ENCODE measurements around the gene CDC25A.

Gene CDC25A

DNA sequence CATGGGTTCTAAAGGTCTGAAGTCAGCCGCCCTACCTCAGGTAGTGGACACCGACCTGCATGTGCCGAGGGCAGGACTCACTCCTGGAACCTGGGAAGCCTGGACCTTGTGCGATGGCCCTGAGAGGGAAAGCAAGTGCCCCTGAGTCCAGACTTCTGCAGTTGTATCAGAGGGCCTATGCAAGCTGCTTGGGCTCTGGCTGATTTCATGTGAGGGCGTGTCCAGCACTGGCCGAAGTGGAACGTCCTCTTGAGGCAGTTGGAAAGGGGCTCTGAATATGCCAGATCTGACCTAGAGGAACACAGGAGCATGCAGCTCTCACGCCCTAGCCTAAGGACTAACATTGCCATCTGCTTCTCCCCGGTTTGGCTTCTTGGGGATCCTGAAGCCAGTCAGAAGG is 32.5 kb upstream of the CDC25A start:
- Histone ChIP-seq H2BK12ac (ENCODE audit: low read length in 2 of 2) (no peak overlapping the region), H3K27ac (ENCODE audit: low read length, poor library complexity, severe bottlenecking) (no peak overlapping the region), H2BK5ac (ENCODE audit: low read depth, low read length, poor library complexity, severe bottlenecking) (no peak overlapping the region), H3K9ac (ENCODE audit: low read length) (no peak overlapping the region), H3K18ac (ENCODE audit: low read depth in 1 of 2, low read length in 2 of 2) (no peak overlapping the region), H3K9me3 (ENCODE audit: control insufficient read depth, low read length) (no peaks in the 10 kb centered on the region), H3K79me1 (replicated peaks; ENCODE audit: low read length, poor library complexity, severe bottlenecking) (no peaks in the 10 kb centered on the region), H3K36me3 (ENCODE audit: control insufficient read depth in 1 of 2, insufficient read depth in 2 of 2, low read depth in 1 of 2, low read length in 2 of 2) (no peaks in the 10 kb centered on the region), H2AFZ (ENCODE audit: low read depth, low read length) (no peak overlapping the region), H4K91ac (ENCODE audit: low read length) (no peak overlapping the region), H2AK5ac (ENCODE audit: low read length, severe bottlenecking) (no peak overlapping the region), H3K4me2 (ENCODE audit: low read length, poor library complexity, severe bottlenecking) (no peak overlapping the region), H2BK15ac (ENCODE audit: low read depth, poor library complexity, severe bottlenecking) (no peak overlapping the region), H4K8ac (ENCODE audit: low read length) (no peak overlapping the region), H3K4me3 (ENCODE audit: insufficient read depth in 1 of 2, low read depth in 1 of 2, low read length in 2 of 2) (peak overlapping the region in 1 of 2 experiments; percentile 27), H3K4ac (ENCODE audit: low read depth in 1 of 2, low read length in 2 of 2) (no peak overlapping the region), H3K23ac (ENCODE audit: low read length in 2 of 2) (no peak overlapping the region), H2BK120ac (ENCODE audit: low read depth, low read length) (no peak overlapping the region), H3K4me1 (ENCODE audit: control insufficient read depth, insufficient read depth, low read depth, low read length) (peaks cover 1% of the 10 kb centered on the region), H3K27me3 (ENCODE audit: control insufficient read depth in 1 of 2, insufficient read depth in 1 of 2, low read length in 2 of 2) (peaks cover 23 to 26% of the 10 kb centered on the region in 2 experiments), H3K14ac (ENCODE audit: low read length in 2 of 2) (no peak overlapping the region)
- WGBS = 91% methylated on average over 9 of the region's 9 CpGs
- DNase-seq = no peak

- no peak overlapping the region for H3K4me3 ChIP-seq (ENCODE audit: insufficient read depth in 1 of 2, low read depth in 1 of 2, low read length in 2 of 2)
- no peak for DNase-seq
- no peak overlapping the region for H3K4me2 ChIP-seq (ENCODE audit: low read length, poor library complexity, severe bottlenecking)
- no peak overlapping the region for H4K91ac ChIP-seq (ENCODE audit: low read length)
- no peak overlapping the region for H3K14ac ChIP-seq (ENCODE audit: low read length in 2 of 2)
- no peak overlapping the region for H2BK15ac ChIP-seq (ENCODE audit: low read depth, poor library complexity, severe bottlenecking)
- no peak overlapping the region for H2BK120ac ChIP-seq (ENCODE audit: low read depth, low read length)
- no peak overlapping the region for H2AK5ac ChIP-seq (ENCODE audit: low read length, severe bottlenecking)
- no peak overlapping the region for H4K8ac ChIP-seq (ENCODE audit: low read length)
- no peak overlapping the region for H3K23ac ChIP-seq (ENCODE audit: low read length in 2 of 2)
- no peak overlapping the region for H2BK5ac ChIP-seq (ENCODE audit: low read depth, low read length, poor library complexity, severe bottlenecking)
- no peaks in the 10 kb centered on the region for H3K79me1 ChIP-seq (replicated peaks; ENCODE audit: low read length, poor library complexity, severe bottlenecking)
- no peak overlapping the region for H3K18ac ChIP-seq (ENCODE audit: low read depth in 1 of 2, low read length in 2 of 2)
- H3K9ac ChIP-seq (ENCODE audit: low read length) = no peak overlapping the region
- H3K9me3 ChIP-seq (ENCODE audit: control insufficient read depth, low read length) = no peaks in the 10 kb centered on the region
- 85% methylated on average over 3 of the region's 3 CpGs for WGBS
- H3K4me1 ChIP-seq (ENCODE audit: control insufficient read depth, insufficient read depth, low read depth, low read length) = peaks cover 9% of the 10 kb centered on the region
- peaks cover 14 to 26% of the 10 kb centered on the region in 2 experiments for H3K27me3 ChIP-seq (ENCODE audit: control insufficient read depth in 1 of 2, insufficient read depth in 1 of 2, low read length in 2 of 2)
- H3K4ac ChIP-seq (ENCODE audit: low read depth in 1 of 2, low read length in 2 of 2) = no peak overlapping the region
- no peak overlapping the region for H2AFZ ChIP-seq (ENCODE audit: low read depth, low read length)
- no peak overlapping the region for H3K27ac ChIP-seq (ENCODE audit: low read length, poor library complexity, severe bottlenecking)
- H3K36me3 ChIP-seq (ENCODE audit: control insufficient read depth in 1 of 2, insufficient read depth in 2 of 2, low read depth in 1 of 2, low read length in 2 of 2) = no peaks in the 10 kb centered on the region
- H2BK12ac ChIP-seq (ENCODE audit: low read length in 2 of 2) = no peak overlapping the region
Observed at GRCh38 chr3:48219543-48219942, 31.3 kb upstream of the CDC25A start.

GRCh38 chr3:48218537-48218936 is 30.3 kb upstream of the CDC25A start:
- no peak overlapping the region for H3K27ac ChIP-seq (ENCODE audit: low read length, poor library complexity, severe bottlenecking)
- DNase-seq = no peak
- H3K23ac ChIP-seq (ENCODE audit: low read length in 2 of 2) = no peak overlapping the region
- H3K4me3 ChIP-seq (ENCODE audit: insufficient read depth in 1 of 2, low read depth in 1 of 2, low read length in 2 of 2) = no peak overlapping the region
- no peak overlapping the region for H2BK120ac ChIP-seq (ENCODE audit: low read depth, low read length)
- H3K4me2 ChIP-seq (ENCODE audit: low read length, poor library complexity, severe bottlenecking) = no peak overlapping the region
- H3K9ac ChIP-seq (ENCODE audit: low read length) = no peak overlapping the region
- no peaks in the 10 kb centered on the region for H3K9me3 ChIP-seq (ENCODE audit: control insufficient read depth, low read length)
- H2AK5ac ChIP-seq (ENCODE audit: low read length, severe bottlenecking) = no peak overlapping the region
- no peaks in the 10 kb centered on the region for H3K36me3 ChIP-seq (ENCODE audit: control insufficient read depth in 1 of 2, insufficient read depth in 2 of 2, low read depth in 1 of 2, low read length in 2 of 2)
- H3K4me1 ChIP-seq (ENCODE audit: control insufficient read depth, insufficient read depth, low read depth, low read length) = peaks cover 9% of the 10 kb centered on the region
- H4K91ac ChIP-seq (ENCODE audit: low read length) = no peak overlapping the region
- WGBS = 99% methylated on average over 5 of the region's 5 CpGs
- H3K4ac ChIP-seq (ENCODE audit: low read depth in 1 of 2, low read length in 2 of 2) = no peak overlapping the region
- no peaks in the 10 kb centered on the region for H3K79me1 ChIP-seq (replicated peaks; ENCODE audit: low read length, poor library complexity, severe bottlenecking)
- no peak overlapping the region for H2AFZ ChIP-seq (ENCODE audit: low read depth, low read length)
- peaks cover 8 to 26% of the 10 kb centered on the region in 2 experiments for H3K27me3 ChIP-seq (ENCODE audit: control insufficient read depth in 1 of 2, insufficient read depth in 1 of 2, low read length in 2 of 2)
- H3K18ac ChIP-seq (ENCODE audit: low read depth in 1 of 2, low read length in 2 of 2) = no peak overlapping the region
- H2BK5ac ChIP-seq (ENCODE audit: low read depth, low read length, poor library complexity, severe bottlenecking) = no peak overlapping the region
- H2BK15ac ChIP-seq (ENCODE audit: low read depth, poor library complexity, severe bottlenecking) = no peak overlapping the region
- no peak overlapping the region for H4K8ac ChIP-seq (ENCODE audit: low read length)
- no peak overlapping the region for H2BK12ac ChIP-seq (ENCODE audit: low read length in 2 of 2)
- H3K14ac ChIP-seq (ENCODE audit: low read length in 2 of 2) = no peak overlapping the region

- Histone ChIP-seq H2BK5ac (ENCODE audit: low read depth, low read length, poor library complexity, severe bottlenecking) (no peak overlapping the region), H3K18ac (ENCODE audit: low read depth in 1 of 2, low read length in 2 of 2) (no peak overlapping the region), H2BK120ac (ENCODE audit: low read depth, low read length) (no peak overlapping the region), H3K27me3 (ENCODE audit: control insufficient read depth in 1 of 2, insufficient read depth in 1 of 2, low read length in 2 of 2) (peaks cover 5 to 26% of the 10 kb centered on the region in 2 experiments), H3K9ac (ENCODE audit: low read length) (no peak overlapping the region), H2AFZ (ENCODE audit: low read depth, low read length) (no peak overlapping the region), H2BK12ac (ENCODE audit: low read length in 2 of 2) (no peak overlapping the region), H3K23ac (ENCODE audit: low read length in 2 of 2) (no peak overlapping the region), H2BK15ac (ENCODE audit: low read depth, poor library complexity, severe bottlenecking) (no peak overlapping the region), H3K14ac (ENCODE audit: low read length in 2 of 2) (no peak overlapping the region), H3K4ac (ENCODE audit: low read depth in 1 of 2, low read length in 2 of 2) (no peak overlapping the region), H3K9me3 (ENCODE audit: control insufficient read depth, low read length) (no peaks in the 10 kb centered on the region), H3K79me1 (replicated peaks; ENCODE audit: low read length, poor library complexity, severe bottlenecking) (no peaks in the 10 kb centered on the region), H4K91ac (ENCODE audit: low read length) (peak overlapping the region; percentile 29), H2AK5ac (ENCODE audit: low read length, severe bottlenecking) (no peak overlapping the region), H3K4me3 (ENCODE audit: insufficient read depth in 1 of 2, low read depth in 1 of 2, low read length in 2 of 2) (no peak overlapping the region), H4K8ac (ENCODE audit: low read length) (no peak overlapping the region), H3K4me1 (ENCODE audit: control insufficient read depth, insufficient read depth, low read depth, low read length) (peaks cover 9% of the 10 kb centered on the region), H3K27ac (ENCODE audit: low read length, poor library complexity, severe bottlenecking) (no peak overlapping the region), H3K4me2 (ENCODE audit: low read length, poor library complexity, severe bottlenecking) (no peak overlapping the region), H3K36me3 (ENCODE audit: control insufficient read depth in 1 of 2, insufficient read depth in 2 of 2, low read depth in 1 of 2, low read length in 2 of 2) (no peaks in the 10 kb centered on the region)
- WGBS = 76% methylated on average over 4 of the region's 4 CpGs
- no peak for DNase-seq
Observed at GRCh38 chr3:48217449-48217848, 29.2 kb upstream of the CDC25A start.
